Measurements from ENCODE around the gene HS2ST1.
"Not testable (repeated sequence)": the region's sequence is repeated elsewhere in the genome, so short reads cannot be mapped to it uniquely, and the experiment has no call there.

The HS2ST1 gene

GRCh38 chr1:86965012-86965826 lies 50.8 kb downstream of the HS2ST1 start:
- Mint-ChIP-seq H3K4me3 (no peak overlapping the region), H3K36me3 (ENCODE audit: low read depth) (no peaks in the 10 kb centered on the region), H3K27ac (no peak overlapping the region), H3K27me3 (ENCODE audit: low read depth) (no peaks in the 10 kb centered on the region), H3K4me1 (ENCODE audit: low read depth) (peaks cover 6% of the 10 kb centered on the region), H3K9me3 (no peaks in the 10 kb centered on the region)
- DNase-seq (ENCODE audit: low spot score): no peak

- peaks cover 6% of the 10 kb centered on the region for H3K4me1 Mint-ChIP-seq (ENCODE audit: low read depth)
- no peaks in the 10 kb centered on the region for H3K27me3 Mint-ChIP-seq (ENCODE audit: low read depth)
- no peaks in the 10 kb centered on the region for H3K36me3 Mint-ChIP-seq (ENCODE audit: low read depth)
- no peaks in the 10 kb centered on the region for H3K9me3 Mint-ChIP-seq
- H3K4me3 Mint-ChIP-seq: no peak overlapping the region
- no peak for DNase-seq (ENCODE audit: low spot score)
- H3K27ac Mint-ChIP-seq: no peak overlapping the region
Measured at GRCh38 chr1:86965827-86966182, 51.4 kb downstream of the HS2ST1 start.

DNA sequence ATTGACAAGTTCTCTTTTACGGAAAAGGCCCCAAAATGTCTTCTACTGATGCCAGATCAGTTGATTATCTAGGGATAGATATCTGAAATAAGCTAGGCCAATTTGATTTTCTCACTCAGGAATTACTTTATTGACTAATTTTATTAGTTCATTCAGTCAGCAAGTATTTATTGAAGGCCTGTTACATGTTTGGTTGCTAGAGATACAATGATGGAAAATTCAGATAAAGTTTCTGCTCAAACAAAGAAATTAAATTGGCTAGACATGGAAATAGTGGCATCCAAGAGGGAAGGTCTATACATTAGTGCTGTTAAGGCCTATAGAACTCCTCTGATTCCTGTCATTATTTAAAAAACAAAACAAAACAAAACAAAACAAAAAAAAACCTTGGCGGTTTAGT lies 56.5 kb downstream of the HS2ST1 start:
- Mint-ChIP-seq H3K4me1 (ENCODE audit: low read depth) (no peaks in the 10 kb centered on the region), H3K36me3 (ENCODE audit: low read depth) (no peaks in the 10 kb centered on the region), H3K9me3 (no peaks in the 10 kb centered on the region), H3K27me3 (ENCODE audit: low read depth) (no peaks in the 10 kb centered on the region), H3K4me3 (no peak overlapping the region), H3K27ac (no peak overlapping the region)
- no peak for DNase-seq (ENCODE audit: low spot score)

DNA sequence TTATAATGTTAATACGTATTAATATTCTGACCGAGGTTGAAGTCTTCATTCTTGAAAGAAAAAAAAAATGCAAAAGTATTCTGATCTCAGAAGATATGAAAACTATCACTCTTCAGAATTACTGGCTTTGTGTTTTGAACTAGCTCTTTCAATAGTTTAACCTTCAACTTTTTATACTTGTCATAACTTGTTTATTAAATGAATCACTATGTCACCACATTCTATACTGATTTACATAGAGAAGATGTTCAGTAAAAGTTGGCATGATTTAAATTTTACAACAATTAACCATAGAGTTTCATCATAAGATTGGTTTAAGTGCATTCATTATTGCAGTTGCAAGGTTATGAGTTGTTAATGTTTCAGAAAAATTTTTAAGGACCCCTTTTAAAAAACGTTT lies 57.3 kb downstream of the HS2ST1 start:
- no peak for DNase-seq (ENCODE audit: low spot score)
- Mint-ChIP-seq H3K27ac (no peak overlapping the region), H3K27me3 (ENCODE audit: low read depth) (no peaks in the 10 kb centered on the region), H3K4me3 (no peak overlapping the region), H3K36me3 (ENCODE audit: low read depth) (no peaks in the 10 kb centered on the region), H3K4me1 (ENCODE audit: low read depth) (no peaks in the 10 kb centered on the region), H3K9me3 (no peaks in the 10 kb centered on the region)

GRCh38 chr1:86972262-86972661 lies 57.8 kb downstream of the HS2ST1 start:
- no peaks in the 10 kb centered on the region for H3K27me3 Mint-ChIP-seq (ENCODE audit: low read depth)
- H3K9me3 Mint-ChIP-seq: no peaks in the 10 kb centered on the region
- H3K4me3 Mint-ChIP-seq: no peak overlapping the region
- H3K36me3 Mint-ChIP-seq (ENCODE audit: low read depth): no peaks in the 10 kb centered on the region
- no peak overlapping the region for H3K27ac Mint-ChIP-seq
- no peaks in the 10 kb centered on the region for H3K4me1 Mint-ChIP-seq (ENCODE audit: low read depth)
- no peak for DNase-seq (ENCODE audit: low spot score)

DNA sequence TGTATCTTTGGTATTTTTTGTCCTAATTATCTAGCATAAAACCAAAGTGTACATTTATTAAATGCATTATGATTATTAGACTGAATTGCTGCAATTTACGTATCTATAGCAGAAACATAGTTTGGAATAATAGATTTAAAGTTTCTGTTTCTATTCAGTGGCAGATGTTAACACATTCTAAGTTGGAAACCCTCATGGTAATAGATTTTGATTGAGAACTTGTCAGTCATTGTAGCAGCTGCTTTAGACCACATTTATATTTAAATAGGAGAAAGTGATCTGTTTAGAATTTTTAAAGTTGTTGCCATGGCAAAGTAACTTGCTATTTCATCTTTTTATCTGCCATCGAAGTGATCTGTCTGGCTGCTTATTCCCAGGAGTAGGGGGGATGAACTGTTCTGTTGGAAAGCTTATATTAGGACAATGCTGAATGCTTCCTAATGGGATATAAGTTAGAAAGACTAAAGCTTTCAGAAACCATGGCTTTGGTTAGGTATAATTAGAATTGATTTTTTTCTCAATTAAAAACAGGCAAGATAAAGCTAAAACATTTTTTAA lies 61.6 kb downstream of the HS2ST1 start:
- Mint-ChIP-seq H3K4me3 (no peak overlapping the region), H3K36me3 (ENCODE audit: low read depth) (peaks cover 3% of the 10 kb centered on the region), H3K4me1 (ENCODE audit: low read depth) (no peaks in the 10 kb centered on the region), H3K27ac (no peak overlapping the region), H3K27me3 (ENCODE audit: low read depth) (no peaks in the 10 kb centered on the region), H3K9me3 (no peaks in the 10 kb centered on the region)
- no peak for DNase-seq (ENCODE audit: low spot score)

DNA sequence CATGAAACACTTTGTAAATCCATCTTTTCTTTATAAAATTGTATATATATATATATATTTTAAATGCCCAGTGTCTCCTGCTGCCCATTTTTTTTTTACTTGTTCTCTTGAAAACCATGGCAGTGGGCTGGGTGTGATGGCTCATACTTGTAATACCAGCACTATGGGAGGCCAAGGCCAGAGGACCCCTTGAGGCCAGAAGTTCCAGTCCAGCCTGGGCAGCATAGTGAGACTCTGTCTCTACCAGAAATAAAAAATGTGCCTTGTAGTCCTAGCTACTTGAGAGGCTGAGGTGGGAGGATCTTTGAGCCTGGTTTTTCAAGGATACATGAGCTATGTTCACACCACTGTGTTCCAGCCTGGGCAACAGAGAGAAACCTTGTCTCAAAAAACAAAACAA lies 62.2 kb downstream of the HS2ST1 start:
- H3K36me3 Mint-ChIP-seq (ENCODE audit: low read depth): peaks cover 3% of the 10 kb centered on the region
- no peak for DNase-seq (ENCODE audit: low spot score)
- no peaks in the 10 kb centered on the region for H3K27me3 Mint-ChIP-seq (ENCODE audit: low read depth)
- H3K4me3 Mint-ChIP-seq: no peak overlapping the region
- H3K4me1 Mint-ChIP-seq (ENCODE audit: low read depth): no peaks in the 10 kb centered on the region
- no peaks in the 10 kb centered on the region for H3K9me3 Mint-ChIP-seq
- no peak overlapping the region for H3K27ac Mint-ChIP-seq

GRCh38 chr1:86981482-86982213 lies 67.2 kb downstream of the HS2ST1 start:
- no peaks in the 10 kb centered on the region for H3K9me3 Mint-ChIP-seq
- no peak overlapping the region for H3K27ac Mint-ChIP-seq
- H3K4me3 Mint-ChIP-seq: no peak overlapping the region
- DNase-seq (ENCODE audit: low spot score): no peak
- peaks cover 3% of the 10 kb centered on the region for H3K36me3 Mint-ChIP-seq (ENCODE audit: low read depth)
- H3K27me3 Mint-ChIP-seq (ENCODE audit: low read depth): no peaks in the 10 kb centered on the region
- peaks cover under 1% of the 10 kb centered on the region for H3K4me1 Mint-ChIP-seq (ENCODE audit: low read depth)

DNA sequence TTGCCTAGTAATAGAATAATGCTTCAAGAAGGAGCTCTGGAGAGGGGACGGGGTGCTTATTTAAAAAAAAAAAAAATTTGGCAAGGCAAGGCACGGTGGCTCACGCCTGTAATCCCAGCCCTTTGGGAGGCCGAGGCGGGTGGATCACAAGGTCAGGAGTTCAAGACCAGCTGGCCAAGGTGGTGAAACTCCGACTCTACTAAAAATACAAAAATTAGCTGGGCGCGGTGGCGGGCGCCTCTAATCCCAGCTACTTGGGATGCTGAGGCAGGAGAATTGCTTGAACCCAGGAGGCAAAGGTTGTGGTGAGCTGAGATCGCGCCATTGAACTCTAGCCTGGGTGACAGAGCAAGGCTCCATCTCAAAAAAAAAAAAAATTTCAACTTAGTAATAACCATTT lies 69.2 kb downstream of the HS2ST1 start:
- not testable (repeated sequence) for H3K4me3 Mint-ChIP-seq; H3K36me3 Mint-ChIP-seq (ENCODE audit: low read depth); DNase-seq (ENCODE audit: low spot score); H3K27me3 Mint-ChIP-seq (ENCODE audit: low read depth); H3K9me3 Mint-ChIP-seq; H3K27ac Mint-ChIP-seq
- peaks cover 12% of the 10 kb centered on the region for H3K4me1 Mint-ChIP-seq (ENCODE audit: low read depth)

DNA sequence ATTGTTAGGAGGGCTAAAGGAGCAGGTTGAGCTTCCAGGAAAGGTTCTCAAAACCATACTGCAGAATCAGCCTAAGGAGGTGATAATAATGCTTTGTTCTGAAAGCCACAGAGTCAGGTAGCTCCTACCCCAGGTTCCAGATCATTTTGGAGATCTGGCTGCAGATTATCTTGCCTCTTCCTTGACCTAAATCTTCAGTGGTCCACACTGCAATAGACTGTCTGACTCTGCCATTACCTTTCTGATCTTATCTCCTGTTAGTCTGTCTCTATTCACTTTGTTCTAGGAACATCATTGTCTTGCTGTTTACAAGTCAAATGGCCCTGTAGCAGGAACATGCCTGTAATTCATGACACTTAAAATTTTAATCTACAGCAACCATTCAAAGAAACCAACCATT lies 73.0 kb downstream of the HS2ST1 start:
- Mint-ChIP-seq H3K27ac (peak overlapping the region; percentile 7), H3K9me3 (peaks cover 3% of the 10 kb centered on the region), H3K4me3 (no peak overlapping the region), H3K36me3 (ENCODE audit: low read depth) (peaks cover 3% of the 10 kb centered on the region), H3K27me3 (ENCODE audit: low read depth) (no peaks in the 10 kb centered on the region), H3K4me1 (ENCODE audit: low read depth) (peaks cover 17% of the 10 kb centered on the region)
- no peak for DNase-seq (ENCODE audit: low spot score)

DNA sequence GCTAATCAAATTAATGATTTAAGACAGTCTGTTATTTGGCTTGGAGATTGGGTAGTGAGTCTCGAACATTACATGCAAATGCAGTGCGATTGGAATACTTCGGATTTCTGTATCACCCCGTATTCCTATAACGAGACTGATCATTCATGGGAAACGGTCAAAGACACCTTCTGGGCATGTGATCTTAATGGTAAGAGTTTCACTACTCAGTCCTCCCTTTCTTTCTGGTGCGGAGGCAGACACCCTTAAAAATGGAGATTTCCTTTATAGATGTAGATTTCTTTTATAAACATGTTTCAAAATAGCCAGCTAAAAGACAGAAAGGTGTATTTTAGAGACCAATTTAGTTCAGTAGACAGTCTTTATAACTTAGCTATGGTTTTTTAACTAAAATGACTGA lies 74.4 kb downstream of the HS2ST1 start:
- no peaks in the 10 kb centered on the region for H3K27me3 Mint-ChIP-seq (ENCODE audit: low read depth)
- no peak overlapping the region for H3K27ac Mint-ChIP-seq

GRCh38 chr1:86989690-86990089 lies 75.3 kb downstream of the HS2ST1 start:
- not testable (repeated sequence) for H3K27me3 Mint-ChIP-seq (ENCODE audit: low read depth); DNase-seq (ENCODE audit: low spot score); H3K36me3 Mint-ChIP-seq (ENCODE audit: low read depth); H3K27ac Mint-ChIP-seq; H3K9me3 Mint-ChIP-seq; H3K4me3 Mint-ChIP-seq
- peaks cover 31% of the 10 kb centered on the region for H3K4me1 Mint-ChIP-seq (ENCODE audit: low read depth)

More for the DNA sequence above, 74.4 kb downstream of the HS2ST1 start:
- H3K4me3 Mint-ChIP-seq: no peak overlapping the region
- peaks cover 3% of the 10 kb centered on the region for H3K9me3 Mint-ChIP-seq
- H3K36me3 Mint-ChIP-seq (ENCODE audit: low read depth): peaks cover 3% of the 10 kb centered on the region
- DNase-seq (ENCODE audit: low spot score): no peak
- H3K4me1 Mint-ChIP-seq (ENCODE audit: low read depth): peaks cover 26% of the 10 kb centered on the region

- Mint-ChIP-seq H3K4me1 (ENCODE audit: low read depth) (peaks cover 37% of the 10 kb centered on the region), H3K36me3 (ENCODE audit: low read depth) (peaks cover 3% of the 10 kb centered on the region), H3K4me3 (no peak overlapping the region), H3K9me3 (peaks cover 3% of the 10 kb centered on the region), H3K27me3 (ENCODE audit: low read depth) (no peaks in the 10 kb centered on the region), H3K27ac (no peak overlapping the region)
- no peak for DNase-seq (ENCODE audit: low spot score)
Measured at GRCh38 chr1:86990826-86991225, 76.4 kb downstream of the HS2ST1 start.

GRCh38 chr1:86991549-86992186 lies 77.2 kb downstream of the HS2ST1 start:
- peaks cover 37% of the 10 kb centered on the region for H3K4me1 Mint-ChIP-seq (ENCODE audit: low read depth)
- H3K27me3 Mint-ChIP-seq (ENCODE audit: low read depth): no peaks in the 10 kb centered on the region
- peaks cover 3% of the 10 kb centered on the region for H3K36me3 Mint-ChIP-seq (ENCODE audit: low read depth)
- H3K4me3 Mint-ChIP-seq: no peak overlapping the region
- peaks cover 3% of the 10 kb centered on the region for H3K9me3 Mint-ChIP-seq
- DNase-seq (ENCODE audit: low spot score): no peak
- no peak overlapping the region for H3K27ac Mint-ChIP-seq

Measured in T-helper 2 cell treated with Interferon-gamma antibody and Interleukin-4, amounts not matched to agents 5 μg/mL and 100 μg/mL, for 36 hours (primary cell).